K562 (cell line): Measurements from ENCODE around the gene HOXB5. TPM values are rescaled to one million over a fixed set of nuclear protein-coding genes. Genes with fewer than 3 reads are reported as not detected.

Experiments
- CBX2 ChIP-seq: fragments of 200-600 bp; sonication (generic); IDR thresholded peaks from one replicate; pipeline ENCODE4 v1.6.1; 2012; ENCODE audit warnings: mild to moderate bottlenecking, low read length, inconsistent platforms; ENCODE audit not compliant: insufficient read depth, poor library complexity, severe bottlenecking
- CUX1 ChIP-seq: fragments of 200-800 bp; sonication (Bioruptor generic); IDR thresholded peaks from 2 replicates; pipeline ENCODE4 v1.6.1; 2016; ENCODE audit warnings: missing genetic modification characterization, missing compliant biosample characterization
- ESRRB ChIP-seq: fragments of 250-450 bp; sonication (Bioruptor Pico); IDR thresholded peaks from 2 replicates; pipeline ENCODE4 v1.5.0; 2020; ENCODE audit warnings: mild to moderate bottlenecking, moderate library complexity, borderline replicate concordance
- FIP1L1 ChIP-seq: fragments of 200-400 bp; formaldehyde crosslinking; IDR thresholded peaks from 2 replicates; pipeline ENCODE4 v1.6.1; 2018; ENCODE audit warnings: mild to moderate bottlenecking, low read depth, low read length; ENCODE audit not compliant: poor library complexity, severe bottlenecking
- YY1 ChIP-seq, 3 experiments: IDR thresholded peaks; 2 replicates each; pipeline ENCODE4 v1.6.1; 2011; ENCODE audit warnings: low read length in 2 of 3, mild to moderate bottlenecking in 2 of 3, moderate library complexity in 2 of 3, borderline replicate concordance in 1 of 3, control low read depth in 1 of 3, low read depth in 1 of 3; ENCODE audit not compliant: insufficient read depth in 3 of 3, insufficient replicate concordance in 2 of 3, control insufficient read depth in 1 of 3, insufficient read length in 1 of 3; ENCODE audit errors: extremely low read depth in 1 of 3
- polyA plus RNA-seq, 8 experiments: library from polyadenylated mRNA; depleted of rRNA in 4 of 8; stranded (reverse) in 5 of 8; unstranded in 3 of 8; fragments of >200 nt; fragmentation: Nextera tagmentation in 2 of 8; fragmentation: Illumina TruSeq in 1 of 8; extraction: Ambion mirVana in 2 of 8; extraction: Trizol in 1 of 8; gene quantifications; 2 replicates each; pipeline versions ENCODE4 v1.2.1 to v1.2.3, GENCODE V29; 2011 to 2014; ENCODE audit warnings: inconsistent platforms in 1 of 8, missing spikeins in 1 of 8
- total RNA-seq, 7 experiments: library from RNA; depleted of rRNA in 6 of 7; stranded (reverse); fragments of >200 nt in 6 of 7; fragmentation: Illumina TruSeq in 2 of 7; extraction: Trizol in 2 of 7; gene quantifications; 2 replicates each; pipeline versions ENCODE4 v1.2.1 to v1.2.3, GENCODE V29; 2011 to 2021; ENCODE audit warnings: low replicate concordance in 1 of 7
- TF ChIP-seq, protein P1 (sequence below): fragments of 250-450 bp; sonication (Bioruptor Pico); IDR thresholded peaks from 2 replicates; pipeline ENCODE4 v1.4.0; 2020; ENCODE audit warnings: mild to moderate bottlenecking, moderate library complexity, borderline replicate concordance
- TF ChIP-seq, protein P2 (sequence below): fragments of 450-650 bp; IDR thresholded peaks from 2 replicates; pipeline ENCODE4 v1.6.1; 2016; ENCODE audit warnings: mild to moderate bottlenecking
- TF ChIP-seq, protein P3 (sequence below): sonication (generic); IDR thresholded peaks from 2 replicates; pipeline ENCODE4 v1.6.1; 2016

Gene HOXB5
- total and polyA plus RNA-seq, 9 of the 15 experiments (the other 6 are each of a cell fraction or from before 2014, with no cell fraction given): 0.24 to 2.7 (median 0.65) TPM

DNA sequence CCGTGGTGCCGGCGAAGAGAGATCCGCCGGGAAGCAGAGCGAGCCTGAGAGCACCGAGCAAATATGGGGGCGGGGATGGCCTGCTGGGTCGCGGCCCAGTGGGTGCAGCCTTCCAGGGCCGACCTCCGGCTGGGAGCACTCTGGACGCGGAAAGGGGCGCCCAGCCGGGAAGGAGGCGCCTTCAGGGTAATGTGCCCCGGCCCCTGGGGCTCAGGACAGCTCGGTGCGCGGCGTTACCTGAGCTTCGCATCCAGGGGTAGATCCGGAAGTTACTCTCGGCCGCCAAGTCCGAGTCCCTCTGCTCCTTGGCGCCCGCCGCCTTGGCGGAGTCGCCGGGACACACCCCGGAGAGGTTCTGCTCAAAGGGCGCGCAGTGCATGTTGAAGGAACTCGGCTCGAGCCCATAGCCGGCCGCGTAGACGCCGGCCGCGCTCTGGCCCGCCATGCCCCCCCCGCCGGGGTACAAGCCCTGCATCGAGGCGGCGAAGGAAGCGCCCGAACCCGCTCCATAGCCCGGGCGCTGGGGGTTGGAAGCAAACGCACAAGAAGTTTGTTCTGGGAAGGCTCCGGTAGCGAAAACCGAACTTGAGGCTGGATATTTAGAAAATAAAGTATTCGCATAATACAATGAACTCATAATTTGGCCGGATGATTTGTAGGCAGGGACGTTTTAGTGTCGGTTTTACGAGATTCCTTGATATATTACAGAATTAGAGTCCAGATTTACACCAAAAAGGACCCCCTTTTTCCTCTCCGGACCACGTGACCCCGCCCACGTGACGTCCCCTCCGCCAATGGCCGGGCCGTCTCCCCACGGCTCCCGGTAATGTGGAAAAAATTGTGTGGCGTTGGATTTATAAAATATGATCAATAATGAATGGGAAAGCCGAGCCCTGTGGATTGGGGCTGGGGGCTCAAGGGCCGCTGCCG is 17.0 kb upstream of the HOXB5 start, which contains the start of gene HOXB7 (continued):
- TF ChIP-seq, protein P1, sequence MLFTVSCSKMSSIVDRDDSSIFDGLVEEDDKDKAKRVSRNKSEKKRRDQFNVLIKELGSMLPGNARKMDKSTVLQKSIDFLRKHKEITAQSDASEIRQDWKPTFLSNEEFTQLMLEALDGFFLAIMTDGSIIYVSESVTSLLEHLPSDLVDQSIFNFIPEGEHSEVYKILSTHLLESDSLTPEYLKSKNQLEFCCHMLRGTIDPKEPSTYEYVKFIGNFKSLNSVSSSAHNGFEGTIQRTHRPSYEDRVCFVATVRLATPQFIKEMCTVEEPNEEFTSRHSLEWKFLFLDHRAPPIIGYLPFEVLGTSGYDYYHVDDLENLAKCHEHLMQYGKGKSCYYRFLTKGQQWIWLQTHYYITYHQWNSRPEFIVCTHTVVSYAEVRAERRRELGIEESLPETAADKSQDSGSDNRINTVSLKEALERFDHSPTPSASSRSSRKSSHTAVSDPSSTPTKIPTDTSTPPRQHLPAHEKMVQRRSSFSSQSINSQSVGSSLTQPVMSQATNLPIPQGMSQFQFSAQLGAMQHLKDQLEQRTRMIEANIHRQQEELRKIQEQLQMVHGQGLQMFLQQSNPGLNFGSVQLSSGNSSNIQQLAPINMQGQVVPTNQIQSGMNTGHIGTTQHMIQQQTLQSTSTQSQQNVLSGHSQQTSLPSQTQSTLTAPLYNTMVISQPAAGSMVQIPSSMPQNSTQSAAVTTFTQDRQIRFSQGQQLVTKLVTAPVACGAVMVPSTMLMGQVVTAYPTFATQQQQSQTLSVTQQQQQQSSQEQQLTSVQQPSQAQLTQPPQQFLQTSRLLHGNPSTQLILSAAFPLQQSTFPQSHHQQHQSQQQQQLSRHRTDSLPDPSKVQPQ (CRISPR knock-in tag): no peak
- no peak for TF ChIP-seq CBX2
- no peak for TF ChIP-seq CUX1 (CRISPR knock-in tag)
- peak; percentile 72 for TF ChIP-seq FIP1L1
- no peak for TF ChIP-seq ESRRB (CRISPR knock-in tag)
- TF ChIP-seq, protein P2, sequence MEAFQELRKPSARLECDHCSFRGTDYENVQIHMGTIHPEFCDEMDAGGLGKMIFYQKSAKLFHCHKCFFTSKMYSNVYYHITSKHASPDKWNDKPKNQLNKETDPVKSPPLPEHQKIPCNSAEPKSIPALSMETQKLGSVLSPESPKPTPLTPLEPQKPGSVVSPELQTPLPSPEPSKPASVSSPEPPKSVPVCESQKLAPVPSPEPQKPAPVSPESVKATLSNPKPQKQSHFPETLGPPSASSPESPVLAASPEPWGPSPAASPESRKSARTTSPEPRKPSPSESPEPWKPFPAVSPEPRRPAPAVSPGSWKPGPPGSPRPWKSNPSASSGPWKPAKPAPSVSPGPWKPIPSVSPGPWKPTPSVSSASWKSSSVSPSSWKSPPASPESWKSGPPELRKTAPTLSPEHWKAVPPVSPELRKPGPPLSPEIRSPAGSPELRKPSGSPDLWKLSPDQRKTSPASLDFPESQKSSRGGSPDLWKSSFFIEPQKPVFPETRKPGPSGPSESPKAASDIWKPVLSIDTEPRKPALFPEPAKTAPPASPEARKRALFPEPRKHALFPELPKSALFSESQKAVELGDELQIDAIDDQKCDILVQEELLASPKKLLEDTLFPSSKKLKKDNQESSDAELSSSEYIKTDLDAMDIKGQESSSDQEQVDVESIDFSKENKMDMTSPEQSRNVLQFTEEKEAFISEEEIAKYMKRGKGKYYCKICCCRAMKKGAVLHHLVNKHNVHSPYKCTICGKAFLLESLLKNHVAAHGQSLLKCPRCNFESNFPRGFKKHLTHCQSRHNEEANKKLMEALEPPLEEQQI: no peak
- TF ChIP-seq, protein P3, sequence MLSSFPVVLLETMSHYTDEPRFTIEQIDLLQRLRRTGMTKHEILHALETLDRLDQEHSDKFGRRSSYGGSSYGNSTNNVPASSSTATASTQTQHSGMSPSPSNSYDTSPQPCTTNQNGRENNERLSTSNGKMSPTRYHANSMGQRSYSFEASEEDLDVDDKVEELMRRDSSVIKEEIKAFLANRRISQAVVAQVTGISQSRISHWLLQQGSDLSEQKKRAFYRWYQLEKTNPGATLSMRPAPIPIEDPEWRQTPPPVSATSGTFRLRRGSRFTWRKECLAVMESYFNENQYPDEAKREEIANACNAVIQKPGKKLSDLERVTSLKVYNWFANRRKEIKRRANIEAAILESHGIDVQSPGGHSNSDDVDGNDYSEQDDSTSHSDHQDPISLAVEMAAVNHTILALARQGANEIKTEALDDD: no peak
- TF ChIP-seq YY1 (IDR thresholded peaks at IDR 0.05; ENCODE audit: borderline replicate concordance in 1 of 3, control insufficient read depth in 1 of 3, extremely low read depth in 1 of 3, insufficient read depth in 3 of 3, insufficient read length in 1 of 3, insufficient replicate concordance in 2 of 3, low read depth in 1 of 3, low read length in 2 of 3): peak in 2 of 3 experiments; percentile 22 to 39
